PC-9 (cell line): ENCODE data around the gene KLK11. TPM values are rescaled to one million over a fixed set of nuclear protein-coding genes. Genes with fewer than 3 reads are reported as not detected.

Source experiments
- BruUV-seq: library from RNA; stranded (reverse); fragments of 400-500 nt; replicated peaks from 2 replicates; lab custom pipeline; 2021; lab: Mats Ljungman, UMichigan
- CTCF ChIA-PET: fragments of 300-600 bp; sonication (Branson Sonifier 250); formaldehyde crosslinking; loops from one replicate; lab custom pipeline; 2022; ENCODE audit warnings: antibody characterized with exemption; lab: Charles Lee
- POLR2A ChIA-PET: fragments of 300-600 bp; sonication (Branson Sonifier 250); formaldehyde crosslinking; loops from one replicate; lab custom pipeline; 2022; ENCODE audit warnings: antibody characterized with exemption; ENCODE audit not compliant: unreplicated experiment; lab: Charles Lee
- DNase-seq, 2 experiments: peaks; one replicate each; pipeline versions ENCODE4 v3.0.0 to v3.0.0-alpha.2; 2015 to 2022; ENCODE audit warnings: mixed read lengths in 1 of 2
- H2AFZ ChIP-seq: fragments of 200-600 bp; sonication (generic); 2 replicates; pipeline ENCODE4 v1.8.1; 2017; ENCODE audit warnings: antibody characterized with exemption
- H3F3A ChIP-seq: fragments of 200-600 bp; sonication (generic); 2 replicates; pipeline ENCODE4 v1.8.1; 2017; ENCODE audit warnings: antibody characterized with exemption, mild to moderate bottlenecking, low read depth; ENCODE audit not compliant: insufficient read depth
- H3K27ac ChIP-seq: fragments of 200-600 bp; sonication (generic); 2 replicates; pipeline ENCODE4 v1.6.1; 2016; ENCODE audit warnings: mixed run types
- H3K27me3 ChIP-seq: fragments of 200-600 bp; sonication (generic); 2 replicates; pipeline ENCODE4 v1.6.1; 2016; ENCODE audit warnings: low read depth, mixed run types; ENCODE audit not compliant: insufficient read depth
- H3K36me3 ChIP-seq: fragments of 200-600 bp; sonication (generic); 2 replicates; pipeline ENCODE4 v1.6.1; 2016; ENCODE audit warnings: low read depth, mixed run types
- H3K4me1 ChIP-seq: fragments of 200-600 bp; sonication (generic); replicated peaks from 2 replicates; pipeline ENCODE4 v1.6.1; 2016; ENCODE audit warnings: mixed run types; ENCODE audit not compliant: insufficient read depth
- H3K4me2 ChIP-seq: fragments of 200-600 bp; sonication (generic); 2 replicates; pipeline ENCODE4 v1.6.1; 2017; ENCODE audit warnings: mixed run types
- H3K4me3 ChIP-seq: fragments of 200-600 bp; sonication (generic); 2 replicates; pipeline ENCODE4 v1.6.1; 2016; ENCODE audit warnings: mixed run types
- H3K79me2 ChIP-seq: fragments of 200-600 bp; sonication (generic); 2 replicates; pipeline ENCODE4 v1.6.1; 2017; ENCODE audit warnings: low read depth, mixed run types
- H3K9me2 ChIP-seq: fragments of 200-600 bp; sonication (generic); 2 replicates; pipeline ENCODE4 v1.8.1; 2017; ENCODE audit warnings: mild to moderate bottlenecking; ENCODE audit not compliant: insufficient read depth
- H3K9me3 ChIP-seq: fragments of 200-600 bp; sonication (generic); 2 replicates; pipeline ENCODE4 v1.8.1; 2016; ENCODE audit warnings: low read depth; ENCODE audit not compliant: insufficient read depth
- H4K20me1 ChIP-seq: fragments of 200-600 bp; sonication (generic); 2 replicates; pipeline ENCODE4 v1.8.1; 2017; ENCODE audit not compliant: insufficient read depth
- CTCF ChIP-seq: fragments of 200-600 bp; sonication (generic); conservative IDR thresholded peaks from 2 replicates; pipeline ENCODE4 v1.6.1; 2017; ENCODE audit warnings: mixed run types, antibody characterized with exemption, mild to moderate bottlenecking, moderate library complexity
- EZH2 ChIP-seq: fragments of 200-600 bp; sonication (generic); IDR thresholded peaks from 2 replicates; pipeline ENCODE4 v1.8.0; 2017; ENCODE audit warnings: antibody characterized with exemption, low read depth
- intact Hi-C: fragments of 100-400 bp; cut with micrococcal nuclease; formaldehyde crosslinking; loops from one replicate; pipeline ENCODE4 v1.10.0; 2022; ENCODE audit not compliant: unreplicated experiment
- total RNA-seq: library from RNA; stranded (reverse); gene quantifications from 2 replicates; pipeline ENCODE4 v1.2.3, GENCODE V29; 2021

Gene KLK11
- total RNA-seq, 1 experiment from 2014 or later, result 1.5 TPM

- no peak within 1 kb of the TSS for H2AFZ ChIP-seq
- TF ChIP-seq EZH2, result no peak
- no peak for TF ChIP-seq CTCF
- H3K36me3 ChIP-seq, result no peaks in the 10 kb centered on the region
- H3K27ac ChIP-seq, result no peak within 1 kb of the TSS
- H3K4me1 ChIP-seq, result no peaks in the 10 kb centered on the region
- BruUV-seq, result no TSS peak
- peak in 1 of 2 experiments; percentile 19 for DNase-seq
- intact Hi-C loops, result no loop called here
- ChIA-PET CTCF (interaction anchor here (0.7 kb wide), 1 partner anchor 1558 kb away, joined by 4 read pairs; no protein-coding TSS in a partner anchor), POLR2A (no interaction called here)
- H3F3A ChIP-seq, result no peaks in the 10 kb centered on the region
- no peaks in the 10 kb centered on the region for H3K79me2 ChIP-seq
- H3K4me3 ChIP-seq, result no peak within 1 kb of the TSS
- no peak within 1 kb of the TSS for H3K4me2 ChIP-seq
- peaks cover 99% of the 10 kb centered on the region for H3K27me3 ChIP-seq
- no peaks in the 10 kb centered on the region for H3K9me2 ChIP-seq
- no peaks in the 10 kb centered on the region for H4K20me1 ChIP-seq
- no peaks in the 10 kb centered on the region for H3K9me3 ChIP-seq
Observed at GRCh38 chr19:51064534-51065220, 38.3 kb upstream of the KLK11 start, which contains the start of gene KLK13. TSS of gene KLK13 (minus strand) at chr19:51065092. CDS start at chr19:51065067, 25 bp downstream.

DNA sequence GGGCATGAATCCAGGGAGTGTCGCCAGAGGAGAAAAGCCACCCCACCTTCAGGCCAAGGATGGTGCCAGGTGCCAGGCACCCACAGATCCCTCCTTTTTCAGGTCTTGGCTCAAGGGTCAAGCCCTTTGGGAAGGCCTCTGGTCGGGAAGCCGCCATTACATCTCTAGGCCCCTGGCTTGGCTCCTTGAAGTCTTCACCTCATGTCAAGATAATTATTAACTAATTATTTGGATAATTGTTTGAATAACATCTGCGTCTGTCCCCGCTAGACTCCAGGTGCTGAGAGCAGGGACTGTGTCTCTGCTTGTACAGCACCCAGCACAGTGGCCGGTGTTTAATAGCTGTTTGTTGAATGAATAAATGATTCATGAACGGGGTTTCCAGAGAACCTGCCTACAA lies 37.2 kb upstream of the KLK11 start:
- no peak for DNase-seq
- Histone ChIP-seq H3K4me2 (no peak overlapping the region), H3K9me2 (no peaks in the 10 kb centered on the region), H3K4me3 (no peak overlapping the region), H3K79me2 (no peaks in the 10 kb centered on the region), H4K20me1 (no peaks in the 10 kb centered on the region), H3F3A (no peaks in the 10 kb centered on the region), H3K36me3 (no peaks in the 10 kb centered on the region), H3K9me3 (no peaks in the 10 kb centered on the region), H3K4me1 (no peaks in the 10 kb centered on the region), H3K27me3 (peaks cover 93% of the 10 kb centered on the region), H2AFZ (no peak overlapping the region), H3K27ac (no peak overlapping the region)
- no TSS peak for BruUV-seq
- TF ChIP-seq CTCF (no peak), EZH2 (no peak)
- ChIA-PET POLR2A (no interaction called here), CTCF (no interaction called here)
- intact Hi-C loops, result no loop called here

- no peaks in the 10 kb centered on the region for H3K9me2 ChIP-seq
- H3K4me2 ChIP-seq, result no peak overlapping the region
- BruUV-seq, result no TSS peak
- H3K27ac ChIP-seq, result no peak overlapping the region
- peaks cover 92% of the 10 kb centered on the region for H3K27me3 ChIP-seq
- intact Hi-C loops, result no loop called here
- no peaks in the 10 kb centered on the region for H4K20me1 ChIP-seq
- H3K79me2 ChIP-seq, result no peaks in the 10 kb centered on the region
- H3K4me1 ChIP-seq, result no peaks in the 10 kb centered on the region
- no peaks in the 10 kb centered on the region for H3K36me3 ChIP-seq
- H2AFZ ChIP-seq, result no peak overlapping the region
- TF ChIP-seq CTCF (no peak), EZH2 (no peak)
- no peak for DNase-seq
- H3K9me3 ChIP-seq, result no peaks in the 10 kb centered on the region
- H3F3A ChIP-seq, result no peaks in the 10 kb centered on the region
- ChIA-PET POLR2A (no interaction called here), CTCF (no interaction called here)
- H3K4me3 ChIP-seq, result no peak overlapping the region
Observed at GRCh38 chr19:51060973-51061372, 34.6 kb upstream of the KLK11 start.
